Daoy (cell line): ENCODE data around the gene IRF1. TPM values are rescaled to one million over a fixed set of nuclear protein-coding genes. Genes with fewer than 3 reads are reported as not detected.
"Not testable (repeated sequence)": the region's sequence is repeated elsewhere in the genome, so short reads cannot be mapped to it uniquely, and the experiment has no call there.

Experiments used
- DNase-seq: peaks from one replicate; pipeline ENCODE4 v3.0.0-alpha.2; 2015; ENCODE audit warnings: low read depth
- total RNA-seq: library from RNA; depleted of rRNA; stranded (reverse); fragments of >200 nt; shearing (Covaris generic); gene quantifications from 2 replicates; pipeline ENCODE4 v1.2.3, GENCODE V29; 2014; rRNA removed

The IRF1 gene
- 18.2 and 20.1 TPM in 2 replicates for total RNA-seq

- peak; percentile 98 for DNase-seq
Measured at GRCh38 chr5:132490484-132491367, at the start of gene IRF1. TSS of gene IRF1 (minus strand) at chr5:132490773. CDS start at chr5:132489478, 1,295 bp downstream.

- DNase-seq = no peak
Measured at GRCh38 chr5:132540149-132540548, 49.6 kb upstream of the IRF1 start.

- no peak for DNase-seq
Measured at GRCh38 chr5:132539716-132540115, 49.1 kb upstream of the IRF1 start.

GRCh38 chr5:132530946-132531345 lies 40.4 kb upstream of the IRF1 start:
- DNase-seq = no peak

GRCh38 chr5:132528866-132529634 lies 38.5 kb upstream of the IRF1 start:
- no peak for DNase-seq

GRCh38 chr5:132528021-132528420 lies 37.4 kb upstream of the IRF1 start:
- DNase-seq = no peak

GRCh38 chr5:132526974-132527564 lies 36.5 kb upstream of the IRF1 start:
- no peak for DNase-seq

- DNase-seq = peak; percentile 43
Measured at GRCh38 chr5:132526290-132526973, 35.9 kb upstream of the IRF1 start.

GRCh38 chr5:132525299-132525724 lies 34.7 kb upstream of the IRF1 start:
- no peak for DNase-seq

GRCh38 chr5:132524877-132525276 lies 34.3 kb upstream of the IRF1 start:
- DNase-seq = not testable (repeated sequence)

- not testable (repeated sequence) for DNase-seq
Measured at GRCh38 chr5:132522067-132522466, 31.5 kb upstream of the IRF1 start.

- DNase-seq = not testable (repeated sequence)
Measured at GRCh38 chr5:132513618-132514336, 23.2 kb upstream of the IRF1 start.

- no peak for DNase-seq
Measured at GRCh38 chr5:132510076-132510475, 19.5 kb upstream of the IRF1 start.

- DNase-seq = peak; percentile 74
Measured at GRCh38 chr5:132506094-132506692, 15.6 kb upstream of the IRF1 start.

- DNase-seq = no peak
Measured at GRCh38 chr5:132505641-132506040, 15.1 kb upstream of the IRF1 start.

- DNase-seq = no peak
Measured at GRCh38 chr5:132504746-132505145, 14.2 kb upstream of the IRF1 start.

GRCh38 chr5:132503244-132503643 lies 12.7 kb upstream of the IRF1 start:
- DNase-seq = no peak

- peak; percentile 41 for DNase-seq
Measured at GRCh38 chr5:132501961-132502931, 11.7 kb upstream of the IRF1 start.

GRCh38 chr5:132501629-132501956 lies 11.0 kb upstream of the IRF1 start:
- no peak for DNase-seq
